ACC112 (cell line): Measurements from ENCODE around the gene ZNF787.
A peak's percentile ranks its signal among the peaks of the same experiment; 100 is the strongest.

ENCODE experiments used
- H2AFZ ChIP-seq: fragments of 200-600 bp; sonication (generic); one replicate; pipeline ENCODE4 v1.6.0; 2017; ENCODE audit warnings: antibody characterized with exemption, low read length; ENCODE audit not compliant: unreplicated experiment
- H3K27ac ChIP-seq: fragments of 200-600 bp; sonication (generic); 2 replicates; pipeline ENCODE4 v1.5.1; 2014; ENCODE audit warnings: low read depth, mild to moderate bottlenecking, antibody characterized with exemption, low read length, moderate library complexity
- H3K27me3 ChIP-seq: fragments of 200-600 bp; sonication (generic); 2 replicates; pipeline ENCODE4 v1.6.1; 2014; ENCODE audit warnings: mild to moderate bottlenecking, antibody characterized with exemption, low read length, moderate library complexity, mixed read lengths; ENCODE audit not compliant: insufficient read depth
- H3K36me3 ChIP-seq: fragments of 200-600 bp; sonication (generic); 2 replicates; pipeline ENCODE4 v1.6.1; 2016; ENCODE audit warnings: mild to moderate bottlenecking, antibody characterized with exemption, low read length, moderate library complexity, mixed read lengths; ENCODE audit not compliant: insufficient read depth
- H3K4me1 ChIP-seq: fragments of 200-600 bp; sonication (generic); one replicate; pipeline ENCODE4 v1.6.1; 2016; ENCODE audit warnings: low read length, mixed read lengths; ENCODE audit not compliant: insufficient read depth, unreplicated experiment, control insufficient read depth
- H3K4me3 ChIP-seq: fragments of 200-600 bp; sonication (generic); 2 replicates; pipeline ENCODE4 v1.5.1; 2014; ENCODE audit warnings: mild to moderate bottlenecking, low read depth, low read length
- H3K79me2 ChIP-seq: fragments of 200-600 bp; sonication (generic); one replicate; pipeline ENCODE4 v1.6.0; 2016; ENCODE audit warnings: low read length; ENCODE audit not compliant: control insufficient read depth, unreplicated experiment, insufficient read depth

ZNF787 gene

GRCh38 chr19:56096665-56097064, 24.4 kb downstream of the ZNF787 start:
- Histone ChIP-seq H3K27me3 (no peaks in the 10 kb centered on the region), H3K79me2 (peaks cover 5% of the 10 kb centered on the region)

GRCh38 chr19:56094449-56094848, 26.6 kb downstream of the ZNF787 start:
- H3K36me3 ChIP-seq = no peaks in the 10 kb centered on the region
- peaks cover 6% of the 10 kb centered on the region for H3K4me1 ChIP-seq
- peaks cover 15% of the 10 kb centered on the region for H3K79me2 ChIP-seq
- no peaks in the 10 kb centered on the region for H3K27me3 ChIP-seq
- no peak overlapping the region for H3K4me3 ChIP-seq
- H3K27ac ChIP-seq = no peak overlapping the region
- no peak overlapping the region for H2AFZ ChIP-seq

More at GRCh38 chr19:56096665-56097064, 24.4 kb downstream of the ZNF787 start:
- H2AFZ ChIP-seq = no peak overlapping the region
- peaks cover 1% of the 10 kb centered on the region for H3K4me1 ChIP-seq
- no peaks in the 10 kb centered on the region for H3K36me3 ChIP-seq
- no peak overlapping the region for H3K4me3 ChIP-seq
- no peak overlapping the region for H3K27ac ChIP-seq

GRCh38 chr19:56092685-56093631, 28.1 kb downstream of the ZNF787 start:
- no peaks in the 10 kb centered on the region for H3K27me3 ChIP-seq
- H3K79me2 ChIP-seq = peaks cover 18% of the 10 kb centered on the region
- H3K36me3 ChIP-seq = no peaks in the 10 kb centered on the region
- H2AFZ ChIP-seq = no peak overlapping the region
- no peak overlapping the region for H3K4me3 ChIP-seq
- H3K27ac ChIP-seq = no peak overlapping the region
- peaks cover 6% of the 10 kb centered on the region for H3K4me1 ChIP-seq

GRCh38 chr19:56091751-56092546, 29.1 kb downstream of the ZNF787 start:
- Histone ChIP-seq H3K27ac (peak overlapping the region; percentile 29; the same call in 1 of the 2 replicates), H3K27me3 (no peaks in the 10 kb centered on the region), H2AFZ (no peak overlapping the region)

GRCh38 chr19:56091066-56091490, 30.0 kb downstream of the ZNF787 start:
- Histone ChIP-seq H2AFZ (no peak overlapping the region), H3K4me1 (peaks cover 6% of the 10 kb centered on the region), H3K36me3 (no peaks in the 10 kb centered on the region), H3K27me3 (no peaks in the 10 kb centered on the region), H3K4me3 (no peak overlapping the region), H3K27ac (peak overlapping the region; percentile 29), H3K79me2 (peaks cover 18% of the 10 kb centered on the region)

More at GRCh38 chr19:56091751-56092546, 29.1 kb downstream of the ZNF787 start:
- Histone ChIP-seq H3K4me1 (peaks cover 6% of the 10 kb centered on the region), H3K4me3 (no peak overlapping the region), H3K36me3 (no peaks in the 10 kb centered on the region), H3K79me2 (peaks cover 18% of the 10 kb centered on the region)

- Histone ChIP-seq H2AFZ (no peak overlapping the region), H3K79me2 (peaks cover 18% of the 10 kb centered on the region), H3K27me3 (no peaks in the 10 kb centered on the region), H3K27ac (no peak overlapping the region), H3K4me1 (peaks cover 6% of the 10 kb centered on the region), H3K36me3 (no peaks in the 10 kb centered on the region), H3K4me3 (no peak overlapping the region)
Observed at GRCh38 chr19:56089344-56089743, 31.8 kb downstream of the ZNF787 start.

- H3K4me3 ChIP-seq = no peak overlapping the region
- H3K27ac ChIP-seq = no peak overlapping the region
- H3K27me3 ChIP-seq = no peaks in the 10 kb centered on the region
- H3K36me3 ChIP-seq = no peaks in the 10 kb centered on the region
- H2AFZ ChIP-seq = no peak overlapping the region
- peaks cover 6% of the 10 kb centered on the region for H3K4me1 ChIP-seq
- H3K79me2 ChIP-seq = peaks cover 18% of the 10 kb centered on the region
Observed at GRCh38 chr19:56088497-56089215, 32.4 kb downstream of the ZNF787 start.

- no peak overlapping the region for H3K27ac ChIP-seq
Observed at GRCh38 chr19:56087647-56088496, 33.2 kb downstream of the ZNF787 start.

GRCh38 chr19:56086671-56087430, 34.2 kb downstream of the ZNF787 start:
- Histone ChIP-seq H3K4me3 (no peak overlapping the region), H3K36me3 (no peaks in the 10 kb centered on the region), H3K79me2 (peaks cover 12% of the 10 kb centered on the region), H3K27me3 (no peaks in the 10 kb centered on the region), H3K4me1 (peaks cover 6% of the 10 kb centered on the region), H2AFZ (no peak overlapping the region), H3K27ac (no peak overlapping the region)

More at GRCh38 chr19:56087647-56088496, 33.2 kb downstream of the ZNF787 start:
- Histone ChIP-seq H2AFZ (no peak overlapping the region), H3K36me3 (no peaks in the 10 kb centered on the region), H3K27me3 (no peaks in the 10 kb centered on the region), H3K4me1 (peaks cover 6% of the 10 kb centered on the region), H3K4me3 (no peak overlapping the region), H3K79me2 (peaks cover 18% of the 10 kb centered on the region)
